Keratinocyte (primary cell): ENCODE data around the gene MRAP. TPM values are rescaled to one million over a fixed set of nuclear protein-coding genes. Genes with fewer than 3 reads are reported as not detected.

Source experiments
- DNase-seq: peaks from one replicate; pipeline ENCODE4 v3.0.0-alpha.2; 2011; ENCODE audit warnings: low read depth, missing footprints, low spot score
- FAIRE-seq: peaks from 2 replicates; lab custom pipeline; 2011; peaks lifted over from hg19 to GRCh38; lab: Jason Lieb, UNC
- H2AFZ ChIP-seq: 2 replicates; pipeline ENCODE4 v1.6.0; 2012; ENCODE audit warnings: low read length, control low read depth, inconsistent platforms; ENCODE audit not compliant: control insufficient read depth
- H3K27ac ChIP-seq: 2 replicates; pipeline ENCODE4 v1.5.1; 2011; ENCODE audit warnings: low read length; ENCODE audit not compliant: control insufficient read depth, insufficient read depth
- H3K27me3 ChIP-seq: 3 replicates; pipeline ENCODE4 v1.6.0; 2011; ENCODE audit warnings: low read length; ENCODE audit not compliant: control insufficient read depth, insufficient read depth; ENCODE audit errors: extremely low read depth
- H3K36me3 ChIP-seq, 2 experiments: 2 replicates in 1 of 2; 3 replicates in 1 of 2; pipeline ENCODE4 v1.5.1; 2011; ENCODE audit warnings: low read length in 2 of 2, mild to moderate bottlenecking in 1 of 2; ENCODE audit not compliant: control insufficient read depth in 2 of 2, insufficient read depth in 2 of 2; ENCODE audit errors: extremely low read depth in 1 of 2
- H3K4me1 ChIP-seq: 3 replicates; pipeline ENCODE4 v1.5.1; 2011; ENCODE audit warnings: low read length; ENCODE audit not compliant: control insufficient read depth, insufficient read depth; ENCODE audit errors: extremely low read depth
- H3K4me2 ChIP-seq: 3 replicates; pipeline ENCODE4 v1.6.0; 2011; ENCODE audit warnings: low read depth, low read length; ENCODE audit not compliant: control insufficient read depth, insufficient read depth; ENCODE audit errors: extremely low read depth
- H3K4me3 ChIP-seq, 3 experiments: fragments of 200-600 bp in 1 of 3; sonication (generic) in 1 of 3; 2 replicates in 2 of 3; 3 replicates in 1 of 3; pipeline ENCODE4 v1.5.1; 2011 to 2016; ENCODE audit warnings: low read length in 3 of 3, mild to moderate bottlenecking in 3 of 3, control low read depth in 2 of 3, inconsistent platforms in 1 of 3, low read depth in 1 of 3, mixed read lengths in 1 of 3, mixed run types in 1 of 3, moderate library complexity in 1 of 3; ENCODE audit not compliant: control insufficient read depth in 2 of 3, insufficient read depth in 2 of 3; ENCODE audit errors: extremely low read depth in 1 of 3
- H3K79me2 ChIP-seq: 2 replicates; pipeline ENCODE4 v1.6.0; 2012; ENCODE audit warnings: low read length; ENCODE audit not compliant: control insufficient read depth, insufficient read depth
- H3K9ac ChIP-seq: 3 replicates; pipeline ENCODE4 v1.6.0; 2011; ENCODE audit warnings: low read length; ENCODE audit not compliant: control insufficient read depth, insufficient read depth; ENCODE audit errors: extremely low read depth
- H3K9me1 ChIP-seq: 3 replicates; pipeline ENCODE4 v1.6.0; 2011; ENCODE audit warnings: low read length; ENCODE audit not compliant: control insufficient read depth, insufficient read depth; ENCODE audit errors: extremely low read depth
- H3K9me3 ChIP-seq: 2 replicates; pipeline ENCODE4 v1.5.1; 2012; ENCODE audit warnings: low read depth, low read length; ENCODE audit not compliant: control insufficient read depth
- H4K20me1 ChIP-seq: 3 replicates; pipeline ENCODE4 v1.6.0; 2011; ENCODE audit warnings: low read length; ENCODE audit not compliant: control insufficient read depth, insufficient read depth; ENCODE audit errors: extremely low read depth
- CTCF ChIP-seq, 3 experiments: IDR thresholded peaks in 1 of 3; conservative IDR thresholded peaks in 1 of 3; optimal IDR thresholded peaks in 1 of 3; 2 replicates in 2 of 3; 3 replicates in 1 of 3; pipeline versions ENCODE3 to v1.5.1; 2011; ENCODE audit warnings: low read length in 3 of 3, mild to moderate bottlenecking in 3 of 3, moderate library complexity in 2 of 3, control low read depth in 1 of 3, inconsistent platforms in 1 of 3; ENCODE audit not compliant: insufficient read depth in 2 of 3; ENCODE audit errors: extremely low read depth in 1 of 3
- EZH2 ChIP-seq: IDR thresholded peaks from one replicate; pipeline ENCODE4 v1.6.1; 2012; ENCODE audit warnings: inconsistent platforms, mild to moderate bottlenecking, low read length, moderate library complexity
- dilution Hi-C: fragments of 300-500 bp; cut with MboI; formaldehyde crosslinking; loops from one replicate; pipeline ENCODE4 v1.7.0; 2020; ENCODE audit warnings: low sequenced_read_pairs; ENCODE audit not compliant: extremely low pct_ligation_motif_present
- polyA plus RNA-seq, 5 experiments: library from polyadenylated mRNA; depleted of rRNA in 3 of 5; stranded (reverse) in 3 of 5; stranded (forward) in 1 of 5; unstranded in 1 of 5; fragments of >200 nt; gene quantifications; 1 replicate in 1 of 5; 2 replicates in 3 of 5; 3 replicates in 1 of 5; pipeline versions ENCODE4 v1.2.1 to v1.2.3, GENCODE V29; 2011 to 2012; ENCODE audit warnings: missing spikeins in 2 of 5, low read depth in 1 of 5, low replicate concordance in 1 of 5

Gene MRAP
- polyA plus RNA-seq, 1 donor (not counting 4 experiments of a cell fraction or from before 2014, with no cell fraction given): not detected

GRCh38 chr21:32285476-32285875, 13.2 kb upstream of the MRAP start:
- H3K27ac ChIP-seq: no peak overlapping the region
- TF ChIP-seq CTCF (optimal IDR thresholded peaks at IDR 0.05 in 1 of 3, IDR thresholded peaks at IDR 0.05 in 1 of 3, conservative IDR thresholded peaks at IDR 0.05 in 1 of 3; ENCODE audit: extremely low read depth in 1 of 3, insufficient read depth in 2 of 3, low read length in 3 of 3) (no peak), EZH2 (no peak)
- DNase-seq (no peak), FAIRE-seq (no peak)
- no peaks in the 10 kb centered on the region for H4K20me1 ChIP-seq
- no peaks in the 10 kb centered on the region for H3K9me1 ChIP-seq
- no peaks in the 10 kb centered on the region for H3K4me1 ChIP-seq
- no peak overlapping the region for H3K4me2 ChIP-seq
- H3K79me2 ChIP-seq: no peaks in the 10 kb centered on the region
- dilution Hi-C loops: no loop called here
- H3K4me3 ChIP-seq: no peak overlapping the region
- no peaks in the 10 kb centered on the region for H3K9me3 ChIP-seq
- no peak overlapping the region for H2AFZ ChIP-seq
- no peak overlapping the region for H3K9ac ChIP-seq
- no peaks in the 10 kb centered on the region for H3K27me3 ChIP-seq
- peaks cover 0 to 1% of the 10 kb centered on the region in 2 experiments for H3K36me3 ChIP-seq

DNA sequence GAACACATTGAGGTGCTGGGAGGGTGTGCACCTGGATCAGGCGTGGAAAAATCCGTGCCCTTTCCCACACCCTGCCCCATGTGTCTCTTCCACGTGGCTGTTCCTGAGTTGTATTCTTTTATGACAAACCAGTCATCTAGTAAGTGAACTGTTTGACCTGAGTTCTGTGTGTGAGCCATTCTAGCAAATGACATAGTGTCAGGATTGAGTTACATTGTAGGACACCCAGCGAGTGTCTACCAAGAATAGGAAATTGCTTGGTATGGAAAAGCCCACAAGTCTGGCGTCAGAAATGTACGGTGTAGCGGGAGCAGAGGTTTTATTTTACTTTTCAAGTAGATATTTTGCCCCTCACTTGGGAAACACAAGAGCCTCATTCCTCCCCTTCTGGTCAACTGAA, 1.2 kb upstream of the MRAP start:
- dilution Hi-C loops: no loop called here
- FAIRE-seq (no peak), DNase-seq (no peak)
- Histone ChIP-seq H3K79me2 (no peaks in the 10 kb centered on the region), H3K9me1 (no peaks in the 10 kb centered on the region), H3K4me1 (no peaks in the 10 kb centered on the region), H3K9me3 (no peaks in the 10 kb centered on the region), H3K4me2 (no peak overlapping the region), H2AFZ (no peak overlapping the region), H3K9ac (no peak overlapping the region), H3K27me3 (no peaks in the 10 kb centered on the region), H3K4me3 (no peak overlapping the region), H3K27ac (no peak overlapping the region), H3K36me3 (peaks cover 5 to 15% of the 10 kb centered on the region in 2 experiments), H4K20me1 (no peaks in the 10 kb centered on the region)
- no peak for TF ChIP-seq EZH2
- TF ChIP-seq CTCF (optimal IDR thresholded peaks at IDR 0.05 in 1 of 3, IDR thresholded peaks at IDR 0.05 in 1 of 3, conservative IDR thresholded peaks at IDR 0.05 in 1 of 3; ENCODE audit: extremely low read depth in 1 of 3, insufficient read depth in 2 of 3, low read length in 3 of 3): no peak
